Uterine smooth muscle cell (primary cell): ENCODE measurements around the gene BMP5. TPM values are rescaled to one million over a fixed set of nuclear protein-coding genes. Genes with fewer than 3 reads are reported as not detected.

Experiments
- total RNA-seq: library from RNA; depleted of rRNA; stranded (reverse); fragments of >200 nt; gene quantifications from 2 replicates; pipeline ENCODE4 v1.2.3, GENCODE V29; 2014

BMP5 gene
- total RNA-seq = not detected in 2 replicates

DNA sequence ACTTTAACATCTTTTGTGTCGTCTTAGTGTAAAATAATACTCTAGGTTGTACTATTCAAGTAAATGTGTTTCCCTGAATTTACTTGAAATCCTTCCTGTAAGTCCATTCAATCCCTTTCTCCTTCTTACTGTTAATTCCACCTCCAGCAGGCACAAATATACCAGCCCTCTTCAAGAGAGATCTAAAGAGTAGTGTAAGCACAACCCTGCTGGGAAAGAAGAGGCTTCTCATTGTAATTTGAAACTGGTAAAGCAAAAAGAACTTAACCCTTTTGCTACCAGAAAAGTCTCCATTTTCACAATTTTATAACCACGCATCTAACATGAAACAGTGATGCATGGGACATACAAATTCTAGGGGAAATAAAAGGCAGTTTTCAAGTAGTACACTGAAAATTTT is at the start of gene BMP5:
TSS of gene BMP5 (minus strand) at position 191 of the 400 bp plus-strand sequence. CDS start 725 bp downstream, outside the sequence.

